H9 (cell line): ENCODE results near the gene NADK. TPM values are rescaled to one million over a fixed set of nuclear protein-coding genes. Genes with fewer than 3 reads are reported as not detected.

Experiments
- DNase-seq: peaks from one replicate; pipeline ENCODE4 v3.0.0-alpha.2; 2017
- H2AFZ ChIP-seq: one replicate; pipeline ENCODE4 v1.6.1; 2013; ENCODE audit warnings: mild to moderate bottlenecking, low read length, control low read depth, moderate library complexity
- H2AK5ac ChIP-seq: 2 replicates; pipeline ENCODE4 v1.6.1; 2013; ENCODE audit warnings: low read length, control low read depth, mixed read lengths; ENCODE audit not compliant: insufficient read length
- H2BK120ac ChIP-seq: one replicate; pipeline ENCODE4 v1.6.1; 2013; ENCODE audit warnings: low read depth, mild to moderate bottlenecking, low read length, control low read depth, inconsistent platforms; ENCODE audit not compliant: poor library complexity, severe bottlenecking
- H2BK12ac ChIP-seq: 2 replicates; pipeline ENCODE4 v1.6.1; 2013; ENCODE audit warnings: low read length, control low read depth, mixed read lengths, low read depth; ENCODE audit not compliant: insufficient read length
- H2BK15ac ChIP-seq: 2 replicates; pipeline ENCODE4 v1.6.1; 2013; ENCODE audit warnings: low read depth, low read length, control low read depth
- H2BK20ac ChIP-seq: one replicate; pipeline ENCODE4 v1.6.1; 2013; ENCODE audit warnings: low read depth, mild to moderate bottlenecking, low read length, control low read depth, inconsistent platforms; ENCODE audit not compliant: poor library complexity, severe bottlenecking
- H2BK5ac ChIP-seq: 2 replicates; pipeline ENCODE4 v1.6.1; 2013; ENCODE audit warnings: low read length, control low read depth, mixed read lengths; ENCODE audit not compliant: insufficient read length
- H3K14ac ChIP-seq: 2 replicates; pipeline ENCODE4 v1.6.1; 2013; ENCODE audit warnings: low read length, control low read depth; ENCODE audit not compliant: insufficient read depth
- H3K18ac ChIP-seq: 2 replicates; pipeline ENCODE4 v1.6.1; 2013; ENCODE audit warnings: low read depth, mild to moderate bottlenecking, mixed read lengths, low read length, control low read depth; ENCODE audit not compliant: insufficient read length
- H3K23ac ChIP-seq: 2 replicates; pipeline ENCODE4 v1.6.1; 2013; ENCODE audit warnings: low read length, control low read depth, mixed read lengths, low read depth; ENCODE audit not compliant: insufficient read length
- H3K23me2 ChIP-seq: 2 replicates; pipeline ENCODE4 v1.6.1; 2013; ENCODE audit warnings: low read depth, mild to moderate bottlenecking, mixed read lengths, low read length, control low read depth; ENCODE audit not compliant: insufficient read length, poor library complexity, severe bottlenecking
- H3K27ac ChIP-seq: 2 replicates; pipeline ENCODE4 v1.5.1; 2013; ENCODE audit warnings: low read length, control low read depth, mixed read lengths, low read depth; ENCODE audit not compliant: insufficient read length
- H3K27me3 ChIP-seq: 2 replicates; pipeline ENCODE4 v1.6.1; 2013; ENCODE audit warnings: low read length, control low read depth, inconsistent platforms; ENCODE audit not compliant: insufficient read depth
- H3K4ac ChIP-seq: 2 replicates; pipeline ENCODE4 v1.6.1; 2013; ENCODE audit warnings: low read depth, mild to moderate bottlenecking, control low read depth, inconsistent platforms, low read length, moderate library complexity
- H3K4me1 ChIP-seq: 2 replicates; pipeline ENCODE4 v1.6.1; 2013; ENCODE audit warnings: low read length, control low read depth, inconsistent platforms; ENCODE audit not compliant: insufficient read depth
- H3K4me2 ChIP-seq: 2 replicates; pipeline ENCODE4 v1.6.1; 2013; ENCODE audit warnings: low read length, control low read depth, mixed read lengths; ENCODE audit not compliant: insufficient read length, insufficient read depth
- H3K56ac ChIP-seq: 2 replicates; pipeline ENCODE4 v1.6.1; 2013; ENCODE audit warnings: low read depth, mild to moderate bottlenecking, mixed read lengths, low read length, control low read depth; ENCODE audit not compliant: insufficient read length
- H3K79me1 ChIP-seq: 2 replicates; pipeline ENCODE4 v1.6.1; 2013; ENCODE audit warnings: low read depth, mild to moderate bottlenecking, moderate library complexity, low read length, control low read depth, inconsistent platforms; ENCODE audit not compliant: insufficient read depth, poor library complexity, severe bottlenecking
- H3K79me2 ChIP-seq: 2 replicates; pipeline ENCODE4 v1.6.1; 2013; ENCODE audit warnings: low read length, control low read depth, inconsistent platforms; ENCODE audit not compliant: insufficient read depth
- H3K9ac ChIP-seq: 2 replicates; pipeline ENCODE4 v1.6.1; 2013; ENCODE audit warnings: low read length, control low read depth, mixed read lengths; ENCODE audit not compliant: insufficient read length; ENCODE audit errors: extremely low read depth
- H3K9me3 ChIP-seq: one replicate; pipeline ENCODE4 v1.6.1; 2013; ENCODE audit warnings: low read depth, low read length, inconsistent platforms; ENCODE audit not compliant: control insufficient read depth
- H3T11ph ChIP-seq: one replicate; pipeline ENCODE4 v1.6.1; 2013; ENCODE audit warnings: mild to moderate bottlenecking, low read length, control low read depth, inconsistent platforms
- H4K20me1 ChIP-seq: one replicate; pipeline ENCODE4 v1.6.1; 2013; ENCODE audit not compliant: control insufficient read depth, insufficient read length, insufficient read depth
- H4K5ac ChIP-seq: 2 replicates; pipeline ENCODE4 v1.6.1; 2013; ENCODE audit warnings: low read depth, mild to moderate bottlenecking, mixed read lengths, low read length, control low read depth; ENCODE audit not compliant: insufficient read length
- H4K8ac ChIP-seq: replicated peaks from 2 replicates; pipeline ENCODE4 v1.6.1; 2013; ENCODE audit warnings: low read length, control low read depth, mixed read lengths, low read depth; ENCODE audit not compliant: insufficient read length
- H4K91ac ChIP-seq: 2 replicates; pipeline ENCODE4 v1.6.1; 2013; ENCODE audit warnings: low read depth, mild to moderate bottlenecking, moderate library complexity, mixed read lengths, low read length, control low read depth; ENCODE audit not compliant: insufficient read length
- H3K27ac Mint-ChIP-seq, 3 experiments: 2 replicates in 2 of 3; 3 replicates in 1 of 3; pipeline ENCODE4 v1.8.0; 2020 to 2021; ENCODE audit warnings: mixed read lengths in 3 of 3, mild to moderate bottlenecking in 1 of 3, moderate library complexity in 1 of 3
- H3K27me3 Mint-ChIP-seq: 2 replicates; pipeline ENCODE4 v1.8.0; 2021; ENCODE audit warnings: low read depth, mild to moderate bottlenecking, moderate library complexity, mixed read lengths
- H3K36me3 Mint-ChIP-seq, 3 experiments: 2 replicates in 2 of 3; 3 replicates in 1 of 3; pipeline ENCODE4 v1.8.0; 2020 to 2021; ENCODE audit warnings: low read depth in 3 of 3, mixed read lengths in 3 of 3; ENCODE audit not compliant: insufficient read depth in 1 of 3
- H3K4me1 Mint-ChIP-seq, 2 experiments: 2 replicates each; pipeline ENCODE4 v1.8.0; 2020; ENCODE audit warnings: mixed read lengths in 2 of 2
- H3K4me3 Mint-ChIP-seq, 2 experiments: 2 replicates in 1 of 2; 3 replicates in 1 of 2; pipeline ENCODE4 v1.8.0; 2020 to 2021; ENCODE audit warnings: mild to moderate bottlenecking in 2 of 2, mixed read lengths in 2 of 2, moderate library complexity in 1 of 2
- H3K9me3 Mint-ChIP-seq, 2 experiments: 2 replicates in 1 of 2; 3 replicates in 1 of 2; pipeline ENCODE4 v1.8.0; 2020; ENCODE audit warnings: mild to moderate bottlenecking in 2 of 2, mixed read lengths in 2 of 2, moderate library complexity in 1 of 2
- WGBS: extraction: QIAGEN DNeasy Blood & Tissue Kit; methylation state at CpG from one replicate; pipeline ENCODE4 v1.1.7; 2013; ENCODE audit warnings: missing lambda C conversion rate, low lambda C conversion rate, mixed read lengths; ENCODE audit not compliant: insufficient read length; ENCODE audit errors: extremely low coverage; 5-methylcytosine and 5-hydroxymethylcytosine counted together
- total RNA-seq: library from RNA; stranded (reverse); gene quantifications from 2 replicates; pipeline ENCODE4 v1.2.1, GENCODE V29; 2021
- TF ChIP-seq, protein P1 (sequence below): fragments of 200-600 bp; sonication (generic); conservative IDR thresholded peaks from 3 replicates; pipeline ENCODE4 v1.8.0; 2021; ENCODE audit warnings: antibody characterized with exemption, mild to moderate bottlenecking

Gene NADK
- total RNA-seq, 1 experiment from 2014 or later = 105 TPM

DNA sequence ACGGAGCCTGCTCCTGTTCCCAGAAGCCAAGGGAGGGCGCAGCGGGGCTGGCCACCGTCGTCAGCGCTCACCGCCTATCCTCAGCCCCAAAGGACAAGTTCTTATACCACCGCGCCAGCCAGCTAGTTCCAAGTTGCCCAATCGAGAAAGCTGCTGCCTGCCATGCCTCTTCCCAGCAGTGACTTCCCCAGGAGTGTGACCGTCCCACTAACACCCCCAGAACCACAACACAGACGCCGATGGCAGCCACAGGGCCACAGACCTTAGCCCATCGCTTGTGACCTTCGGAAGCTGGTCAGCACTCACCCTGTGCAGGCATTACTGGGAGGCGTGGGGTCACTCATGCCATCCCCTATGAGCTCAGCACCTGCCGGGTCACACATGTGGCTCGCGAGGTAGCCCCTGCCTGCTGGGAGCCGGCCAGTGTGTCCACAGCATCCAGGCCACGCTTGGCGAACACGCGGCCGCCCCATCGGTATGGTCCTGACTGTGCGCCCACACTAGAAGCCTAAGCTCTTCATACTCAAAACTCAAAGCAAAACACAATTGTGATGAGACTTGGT, 20.1 kb downstream of the NADK start:
- Mint-ChIP-seq H3K9me3 (no peaks in the 10 kb centered on the region; a peak in 1 of 5 replicates), H3K27ac (peak overlapping the region; percentile 44 to 73 (median 44); a peak in 4 of 7 replicates), H3K4me1 (no peaks in the 10 kb centered on the region; a peak in 1 of 4 replicates), H3K4me3 (no peak overlapping the region), H3K36me3 (peaks cover 38 to 82% (median 79%) of the 10 kb centered on the region in 3 experiments; a peak in 6 of 7 replicates), H3K27me3 (no peaks in the 10 kb centered on the region; the same call in 1 of the 2 replicates)
- no peak overlapping the region for H2AK5ac ChIP-seq
- H2BK5ac ChIP-seq = no peak overlapping the region
- no peak overlapping the region for H2BK120ac ChIP-seq
- H3K4me2 ChIP-seq = no peak overlapping the region
- H2BK15ac ChIP-seq = no peak overlapping the region
- H3T11ph ChIP-seq = no peak overlapping the region
- H4K8ac ChIP-seq = no peak overlapping the region
- H3K4ac ChIP-seq = no peak overlapping the region
- H3K27ac ChIP-seq = no peak overlapping the region
- no peaks in the 10 kb centered on the region; the same call in 1 of the 2 replicates for H3K79me2 ChIP-seq
- no peak for DNase-seq
- no peaks in the 10 kb centered on the region for H3K27me3 ChIP-seq
- H3K9me3 ChIP-seq = no peaks in the 10 kb centered on the region
- TF ChIP-seq, protein P1, sequence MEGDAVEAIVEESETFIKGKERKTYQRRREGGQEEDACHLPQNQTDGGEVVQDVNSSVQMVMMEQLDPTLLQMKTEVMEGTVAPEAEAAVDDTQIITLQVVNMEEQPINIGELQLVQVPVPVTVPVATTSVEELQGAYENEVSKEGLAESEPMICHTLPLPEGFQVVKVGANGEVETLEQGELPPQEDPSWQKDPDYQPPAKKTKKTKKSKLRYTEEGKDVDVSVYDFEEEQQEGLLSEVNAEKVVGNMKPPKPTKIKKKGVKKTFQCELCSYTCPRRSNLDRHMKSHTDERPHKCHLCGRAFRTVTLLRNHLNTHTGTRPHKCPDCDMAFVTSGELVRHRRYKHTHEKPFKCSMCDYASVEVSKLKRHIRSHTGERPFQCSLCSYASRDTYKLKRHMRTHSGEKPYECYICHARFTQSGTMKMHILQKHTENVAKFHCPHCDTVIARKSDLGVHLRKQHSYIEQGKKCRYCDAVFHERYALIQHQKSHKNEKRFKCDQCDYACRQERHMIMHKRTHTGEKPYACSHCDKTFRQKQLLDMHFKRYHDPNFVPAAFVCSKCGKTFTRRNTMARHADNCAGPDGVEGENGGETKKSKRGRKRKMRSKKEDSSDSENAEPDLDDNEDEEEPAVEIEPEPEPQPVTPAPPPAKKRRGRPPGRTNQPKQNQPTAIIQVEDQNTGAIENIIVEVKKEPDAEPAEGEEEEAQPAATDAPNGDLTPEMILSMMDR = no peak
- WGBS = no CpG with 5 or more reads among the region's 27 CpGs
- peaks cover 6% of the 10 kb centered on the region for H3K79me1 ChIP-seq
- H3K23me2 ChIP-seq = no peaks in the 10 kb centered on the region
- no peaks in the 10 kb centered on the region for H3K4me1 ChIP-seq
- H4K20me1 ChIP-seq = no peaks in the 10 kb centered on the region
- H3K14ac ChIP-seq = no peak overlapping the region
- H2BK12ac ChIP-seq = no peak overlapping the region
- H4K91ac ChIP-seq = no peak overlapping the region
- H3K23ac ChIP-seq = no peak overlapping the region
- H3K18ac ChIP-seq = no peak overlapping the region
- no peak overlapping the region for H3K9ac ChIP-seq
- H3K56ac ChIP-seq = no peak overlapping the region
- H4K5ac ChIP-seq = no peak overlapping the region
- H2BK20ac ChIP-seq = no peak overlapping the region
- H2AFZ ChIP-seq = no peak overlapping the region
